UCSD-AML1 (cell line): ENCODE data around the gene SLC48A1.
A peak's percentile ranks its signal among the peaks of the same experiment; 100 is the strongest.

Experiments used
- DNase-seq: peaks from one replicate; lab custom pipeline; 2025; ENCODE audit not compliant: unreplicated experiment; lab: John Stamatoyannopoulos, UW

The SLC48A1 gene

DNA sequence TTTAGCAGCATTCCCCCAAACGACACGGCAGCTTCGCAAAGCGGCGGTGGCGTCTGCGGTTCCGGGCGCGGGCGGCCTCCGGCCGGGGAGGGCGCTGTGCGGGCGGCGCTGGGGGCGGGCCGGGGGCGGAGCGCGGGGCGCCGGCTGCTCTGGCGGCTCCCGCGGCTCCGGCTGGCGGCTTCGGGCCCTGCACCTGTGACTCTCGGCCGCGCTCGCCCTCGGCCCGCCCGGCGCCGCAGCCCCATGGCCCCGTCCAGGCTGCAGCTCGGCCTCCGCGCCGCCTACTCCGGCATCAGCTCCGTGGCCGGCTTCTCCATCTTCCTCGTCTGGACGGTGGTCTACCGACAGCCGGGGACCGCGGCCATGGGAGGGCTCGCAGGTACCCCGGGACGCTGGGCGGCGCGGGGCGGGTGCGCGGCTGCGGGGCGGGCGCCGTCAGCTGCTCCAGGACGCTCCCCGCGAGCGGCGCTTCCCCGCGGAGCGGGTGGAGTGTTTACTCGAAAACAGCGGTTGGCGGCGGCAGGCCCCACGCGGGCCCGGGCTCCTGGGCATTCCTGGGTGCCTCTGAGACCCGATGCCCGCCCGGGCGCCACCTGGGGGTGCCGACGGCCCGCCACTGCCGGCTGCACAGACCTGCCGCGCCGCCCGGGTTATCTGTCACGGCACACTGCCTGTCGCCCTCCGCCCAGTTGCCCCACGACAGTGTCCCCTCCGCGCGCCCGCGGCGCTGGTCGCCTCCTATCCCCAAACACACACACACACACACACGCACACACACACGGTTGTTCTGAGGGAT lies at the start of gene SLC48A1:
Gene SLC48A1, plus strand, starts transcription at position 177 of the 796 bp plus-strand sequence. Its CDS starts 67 bp downstream, at position 244.
- DNase-seq, result peak; percentile 81

DNA sequence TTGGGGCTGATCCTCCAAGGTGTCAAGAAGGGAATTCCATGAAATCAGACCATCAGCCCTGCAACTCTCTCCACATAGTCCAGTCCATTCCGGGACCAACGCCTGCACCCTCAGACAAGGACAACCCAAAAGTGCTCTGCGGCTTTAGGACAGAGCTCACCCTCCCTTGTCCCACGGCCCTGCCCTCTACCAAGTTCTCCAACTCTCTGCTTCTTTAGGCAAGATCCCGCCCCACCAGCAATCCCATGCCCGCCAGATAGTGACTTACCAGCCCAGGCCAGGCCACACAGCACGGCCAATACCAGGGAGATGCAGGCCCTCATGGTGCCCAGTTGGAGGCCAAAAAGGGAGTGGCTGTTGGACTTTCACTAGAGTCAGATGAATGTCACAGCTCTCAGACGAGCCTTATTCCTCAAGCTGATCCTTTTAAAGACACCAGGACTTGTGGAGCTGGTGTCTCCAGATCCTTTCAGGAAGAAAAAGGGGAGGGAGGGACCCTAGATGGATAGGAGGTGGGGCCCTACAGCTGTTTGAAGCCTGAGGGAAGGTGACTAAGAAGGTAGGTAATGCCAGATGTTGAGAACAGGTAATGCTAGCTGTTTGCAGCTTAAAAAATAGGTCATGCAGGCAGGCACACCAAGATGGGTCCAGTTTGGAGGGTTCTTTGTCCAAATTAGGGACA lies 47.8 kb upstream of the SLC48A1 start, which contains the start of gene ENDOU:
Gene ENDOU, minus strand, starts transcription at position 400 of the 682 bp plus-strand sequence. Its CDS starts 77 bp downstream, at position 323.
- DNase-seq, result no peak

DNA sequence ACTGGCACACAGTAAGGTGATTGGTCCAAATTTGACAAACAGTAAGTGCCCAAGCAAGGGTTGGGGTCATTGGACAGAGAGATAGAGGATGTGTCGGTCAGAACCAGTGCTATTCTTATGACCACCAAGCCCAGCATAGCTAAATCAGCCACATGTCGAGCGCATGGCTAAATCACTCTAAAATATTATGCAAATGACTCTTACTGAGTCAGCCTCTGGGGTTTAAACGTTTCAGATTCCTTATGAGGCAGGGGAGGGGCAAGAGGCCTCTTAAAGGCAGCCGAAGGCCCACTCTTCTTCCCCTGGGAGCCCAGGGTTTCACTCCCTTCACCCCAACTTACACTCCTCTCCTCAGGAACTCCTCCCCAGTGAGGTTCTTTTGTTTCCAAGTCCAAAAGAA lies 47.1 kb upstream of the SLC48A1 start:
- DNase-seq, result no peak

DNA sequence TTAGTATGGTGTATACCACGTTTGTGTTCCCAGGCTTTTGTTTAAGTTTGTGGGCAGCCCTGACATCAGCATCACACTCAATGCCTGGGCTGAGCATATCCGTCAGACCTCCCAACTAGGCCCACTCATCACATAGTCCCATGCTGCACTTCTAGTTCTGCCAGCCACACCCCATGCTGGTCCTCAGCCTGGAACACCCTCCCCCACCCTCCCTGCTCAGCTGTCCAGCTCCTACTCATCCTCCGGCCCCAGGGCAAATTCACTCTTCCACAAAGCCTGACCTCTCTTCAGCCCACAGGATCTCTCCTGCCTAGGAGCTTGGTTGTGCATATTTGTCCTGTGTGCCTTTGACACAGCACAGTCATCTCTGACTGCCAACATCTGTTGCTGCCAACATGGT lies 43.8 kb upstream of the SLC48A1 start:
- DNase-seq, result no peak

DNA sequence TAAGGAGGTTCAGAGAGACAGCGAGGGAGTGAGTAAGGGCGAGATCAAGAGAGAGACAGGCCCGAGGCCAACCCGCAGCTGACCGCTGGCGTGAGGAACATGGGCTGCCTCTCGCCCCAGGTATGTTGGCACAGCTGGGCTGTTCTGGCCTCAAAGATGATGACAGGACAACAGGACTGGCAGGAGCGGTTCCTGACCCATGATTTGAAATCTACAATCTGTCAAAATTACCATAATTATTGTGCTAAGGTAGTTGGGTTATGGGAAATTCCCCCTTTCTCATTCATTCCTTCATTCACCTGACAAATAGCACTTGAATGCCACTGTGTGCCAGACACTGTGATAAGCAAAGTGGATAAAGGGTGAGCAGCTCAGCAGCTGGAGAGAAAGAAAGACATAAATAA lies 42.7 kb upstream of the SLC48A1 start:
- no peak for DNase-seq

DNA sequence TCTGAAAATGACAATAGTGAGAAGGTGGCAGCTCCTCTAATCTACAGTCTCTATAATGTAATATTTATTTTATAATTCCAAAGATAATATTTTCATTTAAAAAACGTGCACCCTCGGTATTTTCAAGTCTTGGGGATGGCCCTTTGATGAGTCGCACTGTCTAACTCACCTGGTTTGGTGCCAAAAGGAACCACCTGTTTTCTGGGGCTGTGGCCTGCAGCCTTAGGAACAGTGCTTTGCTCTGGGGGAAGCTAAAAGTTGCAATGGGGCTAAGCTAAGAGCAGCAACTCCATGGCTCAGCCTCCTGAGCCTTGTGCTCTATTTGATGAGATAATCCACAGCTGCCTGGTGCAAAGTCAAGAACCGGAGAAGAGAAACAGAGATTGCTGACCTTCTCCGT lies 41.3 kb upstream of the SLC48A1 start:
- DNase-seq, result no peak

DNA sequence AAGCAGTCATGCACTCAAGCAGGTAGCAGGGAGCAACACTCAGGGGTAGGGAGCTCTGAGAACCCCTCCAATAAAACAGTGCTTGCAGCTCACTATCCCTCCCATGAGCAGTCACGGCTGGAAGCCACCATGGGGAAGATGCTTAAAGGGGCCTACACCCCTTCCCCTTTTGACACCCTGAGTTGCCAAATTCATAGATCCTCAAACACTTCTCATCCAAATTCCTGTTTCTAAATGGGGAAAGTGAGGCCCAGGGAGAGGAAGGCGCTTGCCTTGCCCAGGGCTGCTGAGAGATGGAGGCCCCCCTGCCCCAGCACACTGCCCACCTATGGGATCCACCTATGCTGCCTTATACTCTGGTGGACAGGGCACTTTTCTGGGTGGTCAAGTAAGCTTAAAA lies 40.5 kb upstream of the SLC48A1 start:
- DNase-seq, result no peak

DNA sequence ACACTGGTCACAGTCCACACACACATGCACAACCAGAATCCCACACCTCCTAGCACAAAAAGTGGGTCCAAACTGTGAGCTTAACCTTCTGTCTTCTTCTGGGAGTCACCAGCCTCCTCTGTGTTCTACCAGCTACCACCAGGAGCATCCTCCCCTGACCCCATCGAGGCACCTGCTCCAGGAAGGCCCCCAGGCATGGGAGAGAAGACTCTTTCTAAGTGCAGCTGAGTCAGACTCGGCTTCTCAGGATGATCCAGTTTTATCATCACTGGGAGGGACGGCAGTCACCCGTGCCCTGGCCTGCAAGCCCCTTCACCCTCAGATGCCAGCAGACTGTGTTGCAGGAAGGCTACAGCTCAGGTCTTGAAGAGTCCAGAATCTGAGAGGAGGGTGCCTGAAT lies 39.9 kb upstream of the SLC48A1 start:
- DNase-seq, result no peak

DNA sequence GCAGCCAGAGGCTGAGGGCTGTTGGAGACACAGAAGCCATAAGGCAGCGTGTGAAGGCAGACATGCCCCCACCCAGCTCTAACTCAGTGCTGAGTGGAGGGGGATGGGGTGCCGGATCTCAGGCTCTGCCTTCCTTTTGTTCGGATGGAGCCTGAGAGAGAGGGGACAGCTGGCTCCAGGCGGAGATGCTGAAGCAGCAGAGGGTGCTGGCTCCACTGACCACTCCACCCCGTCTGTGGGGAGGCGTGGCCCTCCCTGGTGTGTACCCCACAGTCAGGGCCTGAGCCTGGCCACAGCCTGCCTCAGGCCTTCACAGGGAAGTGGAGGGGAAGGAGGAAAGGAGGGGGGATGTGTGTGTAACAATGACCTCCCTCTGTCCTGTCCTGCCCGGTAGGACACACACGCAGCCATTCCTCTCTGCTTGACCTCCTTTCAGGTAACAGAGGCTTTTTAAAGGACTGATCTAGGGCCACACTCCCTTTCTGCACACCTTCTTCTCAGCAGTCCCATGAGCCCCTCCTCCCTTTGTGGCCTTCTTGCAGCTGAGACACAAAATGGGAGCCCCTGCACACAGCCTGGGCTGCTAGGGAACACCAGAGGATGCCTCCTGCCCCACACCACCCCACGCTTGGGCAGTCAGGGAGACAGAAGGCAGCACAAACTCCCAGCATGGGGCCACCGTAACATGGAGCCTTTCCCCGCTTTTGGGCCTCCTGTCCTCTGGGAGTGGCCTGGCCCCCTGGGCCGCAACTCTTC lies 38.1 kb upstream of the SLC48A1 start:
- no peak for DNase-seq

DNA sequence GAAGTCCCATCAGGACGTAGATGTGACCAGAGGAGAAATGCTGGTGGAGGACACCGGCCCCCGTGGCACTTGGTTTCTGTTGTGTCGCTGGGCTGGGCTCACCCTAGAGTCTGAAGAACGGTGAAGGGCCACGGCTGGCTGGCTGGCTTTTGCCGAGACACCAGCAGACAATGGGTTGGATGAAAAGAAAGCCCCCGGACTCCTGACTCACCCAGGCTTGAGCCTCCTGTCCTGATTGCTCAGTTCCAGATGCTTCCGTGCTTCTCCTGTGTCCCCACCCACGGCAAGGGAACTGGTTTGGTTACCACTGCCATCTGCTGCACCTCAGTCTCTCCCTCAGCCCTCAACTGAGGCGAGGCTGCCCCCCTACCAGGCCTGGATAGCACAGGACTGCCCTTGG lies 37.4 kb upstream of the SLC48A1 start:
- DNase-seq, result no peak

DNA sequence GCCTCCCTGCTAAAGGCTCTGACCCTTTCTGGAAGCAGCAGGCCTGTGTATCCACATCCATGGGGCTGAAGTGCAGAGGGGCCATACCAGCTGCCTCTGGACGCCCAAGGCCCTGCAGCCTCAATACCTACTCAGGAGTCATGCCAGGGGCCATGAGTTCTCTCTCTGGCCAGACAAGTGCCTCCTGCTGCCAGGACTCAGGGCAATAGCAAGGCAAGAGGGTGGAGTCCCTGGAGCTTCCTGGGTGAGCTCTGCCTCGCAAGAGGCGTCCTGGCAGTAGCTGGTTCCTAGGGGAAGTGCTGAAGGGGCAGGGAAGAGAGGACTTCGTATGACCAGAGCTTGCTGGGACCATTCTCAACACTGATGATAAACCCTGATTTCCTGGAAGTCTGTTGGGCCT lies 36.8 kb upstream of the SLC48A1 start:
- no peak for DNase-seq

DNA sequence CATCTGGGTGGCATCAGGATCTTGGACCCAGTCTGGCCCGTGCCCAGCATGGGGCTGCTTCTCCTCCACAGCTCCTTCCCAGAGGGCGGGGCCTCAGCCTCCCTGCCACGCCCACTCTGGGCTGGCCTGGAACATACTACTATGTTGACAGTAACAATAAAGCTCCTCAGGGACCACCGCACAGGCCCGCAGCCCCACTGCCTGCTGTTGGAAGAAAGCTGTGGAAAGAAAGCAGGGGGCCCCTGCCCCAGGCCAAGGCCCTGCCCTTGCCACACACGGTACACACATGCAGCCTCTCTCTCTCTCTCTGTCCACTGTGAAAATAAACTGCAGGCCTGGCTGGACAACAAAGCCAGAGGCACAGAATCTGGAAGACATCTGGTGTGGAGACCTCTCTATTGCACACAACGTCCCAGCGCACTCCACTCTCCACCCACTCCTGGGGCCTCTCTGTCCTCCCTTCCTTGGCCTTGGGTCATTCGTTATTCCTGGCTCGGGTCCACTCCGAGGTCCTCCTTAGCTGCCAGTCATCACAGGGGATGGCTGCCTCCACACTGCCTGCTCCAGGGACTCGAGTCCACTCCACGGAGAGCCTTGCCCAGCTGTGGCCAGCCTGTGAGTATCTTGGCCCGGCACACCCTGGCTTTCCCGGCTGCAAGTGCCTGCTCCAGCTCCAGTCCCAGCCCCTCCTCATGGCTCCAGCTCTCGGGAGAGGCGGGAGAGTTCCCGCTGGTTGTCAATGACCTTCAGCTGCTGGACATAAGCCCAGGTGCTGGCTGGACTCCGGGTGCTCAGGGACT lies 36.0 kb upstream of the SLC48A1 start:
- DNase-seq, result no peak

DNA sequence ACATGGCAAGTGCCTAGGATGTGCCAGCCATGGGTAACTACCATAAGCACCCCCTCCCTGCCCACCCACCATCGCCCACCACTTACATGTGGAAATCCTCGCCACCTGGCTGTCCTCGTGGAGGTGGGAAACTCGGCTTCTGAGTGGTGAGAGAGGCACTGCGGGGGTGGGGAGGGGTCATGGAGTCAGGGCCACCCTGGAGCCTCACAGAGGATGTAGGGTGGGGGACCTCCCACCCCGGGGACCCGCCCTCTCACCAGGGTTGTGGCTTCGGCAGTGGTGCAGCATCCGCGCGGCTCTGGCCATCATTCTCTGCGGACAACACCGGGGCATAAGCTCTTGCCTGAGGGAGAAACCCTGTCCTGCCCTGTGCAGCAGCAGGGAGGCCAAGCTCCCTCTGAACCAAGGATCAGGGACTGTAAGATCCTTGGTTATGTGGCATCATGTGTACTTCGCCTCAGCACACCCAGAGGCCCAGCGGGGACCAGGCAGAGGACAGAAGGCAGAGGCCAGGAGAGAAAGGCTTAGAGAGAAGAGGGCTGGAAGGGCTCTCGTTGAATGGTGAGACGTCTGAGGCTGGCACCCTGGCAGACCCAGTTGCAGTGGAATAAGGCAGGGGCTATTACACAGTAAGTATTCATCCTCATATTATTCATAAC lies 35.0 kb upstream of the SLC48A1 start:
- no peak for DNase-seq

DNA sequence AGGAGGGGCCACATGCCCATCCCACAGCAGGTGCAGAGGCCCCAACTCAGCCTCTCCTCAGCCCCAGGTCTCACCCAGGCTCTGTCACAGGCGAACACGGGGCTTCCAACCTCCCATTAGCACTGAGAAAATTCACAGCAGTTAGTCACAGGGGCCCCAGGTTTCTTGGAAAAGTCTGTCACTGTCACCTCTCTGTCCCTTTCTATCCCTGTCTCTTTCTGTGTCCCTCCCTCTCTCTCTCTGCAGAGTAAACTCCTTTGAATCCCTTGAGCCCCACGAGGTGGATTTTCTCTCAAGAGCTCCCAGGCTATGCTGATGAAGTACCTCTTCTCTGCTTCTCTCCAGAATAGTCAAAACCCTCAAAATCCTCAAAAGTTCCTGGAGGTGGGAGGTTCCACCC lies 33.7 kb upstream of the SLC48A1 start:
- no peak for DNase-seq

DNA sequence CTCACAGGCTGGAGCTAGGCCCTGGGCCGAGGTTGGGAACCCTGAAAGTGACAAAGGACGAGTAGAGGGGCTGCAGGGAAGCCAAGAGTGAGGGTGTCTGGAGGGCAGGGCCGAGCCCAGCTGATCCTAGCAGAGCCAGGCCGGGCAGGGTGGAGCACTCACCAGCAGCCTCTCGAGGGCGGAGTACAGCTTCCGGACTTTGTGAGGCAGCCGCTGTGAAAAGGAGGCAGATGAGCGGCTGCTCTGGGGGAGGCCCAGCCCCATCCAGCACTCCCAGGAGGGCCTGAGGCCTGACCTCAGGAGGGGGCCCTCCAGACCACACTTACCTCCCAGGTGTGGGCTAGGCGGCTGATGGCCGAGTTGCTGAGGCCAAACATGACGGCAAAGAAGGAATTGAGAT lies 33.1 kb upstream of the SLC48A1 start:
- DNase-seq, result no peak

DNA sequence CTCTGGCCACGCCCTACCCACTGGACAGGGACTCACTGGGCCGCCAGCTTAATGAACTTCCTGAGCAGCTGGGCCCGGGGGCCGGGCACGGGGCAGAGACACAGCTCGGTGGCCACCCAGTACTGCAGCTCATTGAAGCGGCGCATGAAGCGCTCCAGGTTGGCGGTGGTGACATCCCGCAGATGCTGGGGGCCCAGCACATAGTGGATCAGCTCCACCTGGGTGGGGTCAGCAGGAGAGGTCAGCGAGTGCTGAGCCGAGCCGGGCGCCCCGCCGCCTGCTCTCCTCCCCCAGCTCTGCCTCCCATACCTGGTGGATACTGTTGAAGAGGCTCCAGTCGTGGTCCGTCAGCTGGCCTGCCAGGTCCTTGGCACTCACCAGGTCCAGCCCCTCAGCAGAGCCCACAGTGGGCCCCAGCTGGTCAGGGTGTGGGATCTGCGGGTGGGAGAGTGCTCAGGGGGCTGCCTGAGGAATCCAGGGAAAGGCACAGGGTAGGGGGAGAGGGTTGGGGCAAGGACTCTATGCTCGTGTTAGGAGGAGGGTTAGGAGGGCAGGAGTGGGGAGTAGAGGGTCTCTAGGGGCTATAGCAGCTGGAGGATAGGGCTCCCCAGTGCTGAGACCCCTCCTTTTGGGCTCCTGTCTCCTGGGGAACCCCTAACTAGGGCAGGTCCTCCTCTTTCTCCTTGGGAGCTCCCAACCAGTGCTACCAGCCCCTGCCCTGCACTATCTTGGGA lies 32.3 kb upstream of the SLC48A1 start:
- no peak for DNase-seq

DNA sequence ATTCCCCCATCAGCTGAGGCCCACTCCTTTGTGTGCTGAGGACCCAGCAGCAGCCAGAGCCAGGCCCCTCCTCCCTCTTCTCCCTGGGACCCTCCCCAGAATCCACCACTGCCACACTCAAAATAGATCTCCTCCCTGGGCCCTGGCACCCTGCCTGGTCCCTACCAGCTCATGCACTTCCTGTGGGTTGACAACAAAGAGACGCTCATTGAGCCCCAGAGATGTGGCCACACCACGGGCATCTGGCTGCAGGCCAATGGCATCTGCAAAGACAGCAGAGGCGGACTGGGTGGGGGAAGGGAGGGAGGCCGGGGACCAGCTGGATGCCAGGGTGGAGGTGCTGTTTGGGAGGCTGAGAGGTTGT lies 31.7 kb upstream of the SLC48A1 start:
- peak; percentile 86 for DNase-seq

DNA sequence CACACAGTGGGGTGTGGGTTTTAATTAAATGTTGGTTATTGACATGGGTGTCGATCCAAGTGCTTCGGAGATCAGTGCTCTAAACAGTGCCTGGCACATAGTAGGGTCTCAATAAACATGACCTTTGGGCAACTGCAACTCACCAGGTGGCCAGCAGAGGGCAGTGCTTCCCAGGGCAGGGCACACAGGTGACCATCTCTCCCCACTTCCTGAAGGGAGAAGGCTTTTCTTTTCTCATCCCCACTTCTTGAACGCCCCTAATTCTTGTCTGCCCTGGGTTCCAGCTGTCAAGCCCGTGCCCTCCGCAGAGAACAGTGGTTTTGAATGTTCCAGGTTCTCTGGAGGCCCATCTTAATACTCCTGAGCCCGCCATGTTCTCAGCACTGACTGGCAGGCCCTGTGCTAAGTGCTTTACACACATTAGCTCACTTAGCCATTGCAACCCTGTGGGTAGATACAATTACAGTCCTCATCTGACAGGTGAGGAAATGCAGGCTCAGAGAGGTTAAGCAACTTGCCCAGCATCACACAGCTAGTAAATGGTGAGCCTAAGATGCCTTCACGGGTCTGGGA lies 30.7 kb upstream of the SLC48A1 start:
- DNase-seq, result peak; percentile 51

DNA sequence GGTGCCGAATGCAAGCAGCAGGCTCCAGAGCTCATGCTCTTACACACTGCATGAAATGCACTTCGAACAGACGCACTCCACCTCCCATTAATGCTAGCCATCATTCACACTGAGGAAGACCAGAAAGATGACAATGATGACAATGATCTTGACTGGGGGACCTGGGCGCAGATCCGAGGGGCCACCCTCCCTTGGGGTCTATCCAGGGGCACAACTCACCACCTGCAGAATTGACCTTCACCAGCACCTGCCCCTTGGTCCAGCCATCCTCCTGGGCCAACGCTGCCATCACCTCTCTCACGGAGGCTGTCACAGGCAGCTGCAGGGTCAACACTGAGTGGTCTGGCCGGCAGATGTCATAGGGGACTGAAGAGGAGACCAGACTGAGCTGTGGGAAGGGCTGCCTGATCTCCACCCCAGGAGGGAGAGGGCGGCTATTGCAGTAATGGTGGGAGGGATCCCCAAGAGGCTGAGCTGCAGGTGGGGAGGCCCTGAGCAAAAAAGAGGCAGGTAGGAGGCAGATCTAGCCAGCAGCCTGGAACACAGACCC lies 29.7 kb upstream of the SLC48A1 start:
- DNase-seq, result no peak
